Activated gamma-delta T cell treated with anti-CD3 and anti-CD28 coated beads, Interleukin-2, amount 50 U/mL, for 16 hours (primary cell): ENCODE measurements around the gene PSPN.
"Not testable (repeated sequence)": the region's sequence is repeated elsewhere in the genome, so short reads cannot be mapped to it uniquely, and the experiment has no call there.

Source experiments
- DNase-seq: peaks from one replicate; pipeline ENCODE4 v3.0.0-alpha.2; 2020; ENCODE audit warnings: low read depth

Gene PSPN

DNA sequence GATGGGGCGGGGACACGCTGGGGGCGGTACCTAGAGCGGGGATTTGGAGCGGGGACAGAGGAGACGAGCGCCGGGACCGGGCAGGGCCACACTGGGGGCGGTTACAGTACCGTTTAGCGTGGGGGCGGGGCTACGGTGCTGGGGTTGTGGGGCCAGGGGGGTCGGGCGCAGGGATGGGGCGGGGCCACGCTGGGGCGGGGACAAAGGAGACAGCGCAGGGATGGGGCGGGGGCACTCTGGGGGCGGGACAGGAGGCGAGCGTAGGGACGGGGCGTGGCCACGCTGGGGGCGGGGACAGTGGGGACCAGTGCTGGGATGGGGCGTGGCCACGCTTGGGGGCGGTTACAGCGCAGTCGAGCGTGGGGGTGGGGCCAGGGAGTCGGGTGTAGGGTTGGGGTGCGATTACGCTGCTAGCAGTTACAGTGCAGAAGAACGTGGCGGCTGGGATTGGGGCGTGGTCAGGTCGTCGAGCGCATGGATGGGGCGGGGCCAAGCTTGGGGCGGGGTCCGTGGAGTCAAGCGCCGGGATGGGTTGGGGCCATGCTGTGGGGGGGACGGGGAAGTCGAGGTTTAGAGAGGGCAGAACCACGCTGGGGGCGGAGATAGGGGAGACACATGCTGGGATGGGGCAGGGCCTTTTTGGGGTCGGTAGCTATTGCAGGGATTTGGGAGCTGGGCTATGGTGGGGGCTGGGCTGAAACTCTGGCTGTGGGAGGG is 2.5 kb downstream of the PSPN start:
- DNase-seq = peak; percentile 96

GRCh38 chr19:6372594-6373095 is 3.1 kb downstream of the PSPN start, which contains the start of gene ALKBH7:
ALKBH7 (plus strand) TSS chr19:6372794; CDS start chr19:6372821, 27 bp downstream.
- DNase-seq = peak; percentile 94

DNA sequence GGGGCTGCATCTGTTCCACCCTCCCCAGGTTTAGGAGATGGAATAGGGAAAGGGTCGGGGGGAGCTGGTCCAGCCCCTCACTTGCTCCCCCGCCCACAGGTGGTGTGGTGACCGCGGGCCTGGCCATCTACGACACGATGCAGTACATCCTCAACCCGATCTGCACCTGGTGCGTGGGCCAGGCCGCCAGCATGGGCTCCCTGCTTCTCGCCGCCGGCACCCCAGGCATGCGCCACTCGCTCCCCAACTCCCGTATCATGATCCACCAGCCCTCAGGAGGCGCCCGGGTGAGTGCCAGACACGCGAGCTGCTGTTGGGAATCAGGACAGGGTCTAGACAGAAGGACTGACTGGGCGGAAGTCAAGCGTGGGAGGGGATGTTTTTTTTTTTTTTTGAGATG is 11.4 kb downstream of the PSPN start:
- no peak for DNase-seq

GRCh38 chr19:6362351-6362801 is 13.4 kb downstream of the PSPN start:
- no peak for DNase-seq

DNA sequence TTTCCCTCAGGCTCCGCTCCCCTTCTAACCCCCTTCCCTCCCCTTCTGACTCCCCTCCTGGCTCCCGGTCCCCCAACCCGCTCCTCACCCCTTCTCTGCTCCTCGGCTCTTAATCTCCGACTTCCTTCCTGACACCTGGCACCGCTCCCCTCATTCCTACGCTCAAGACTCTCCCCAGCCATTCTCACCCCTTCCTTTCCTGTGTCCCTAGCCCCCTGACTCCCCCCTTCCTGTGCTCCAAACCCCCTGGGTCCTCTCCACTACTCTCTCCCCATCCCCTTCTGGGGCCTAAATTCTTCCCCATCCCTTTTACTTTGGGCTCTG is 13.7 kb downstream of the PSPN start:
- no peak for DNase-seq

- DNase-seq = not testable (repeated sequence)
Observed at GRCh38 chr19:6360857-6361216, 14.9 kb downstream of the PSPN start.

GRCh38 chr19:6360445-6360844 is 15.3 kb downstream of the PSPN start:
- DNase-seq = not testable (repeated sequence)

DNA sequence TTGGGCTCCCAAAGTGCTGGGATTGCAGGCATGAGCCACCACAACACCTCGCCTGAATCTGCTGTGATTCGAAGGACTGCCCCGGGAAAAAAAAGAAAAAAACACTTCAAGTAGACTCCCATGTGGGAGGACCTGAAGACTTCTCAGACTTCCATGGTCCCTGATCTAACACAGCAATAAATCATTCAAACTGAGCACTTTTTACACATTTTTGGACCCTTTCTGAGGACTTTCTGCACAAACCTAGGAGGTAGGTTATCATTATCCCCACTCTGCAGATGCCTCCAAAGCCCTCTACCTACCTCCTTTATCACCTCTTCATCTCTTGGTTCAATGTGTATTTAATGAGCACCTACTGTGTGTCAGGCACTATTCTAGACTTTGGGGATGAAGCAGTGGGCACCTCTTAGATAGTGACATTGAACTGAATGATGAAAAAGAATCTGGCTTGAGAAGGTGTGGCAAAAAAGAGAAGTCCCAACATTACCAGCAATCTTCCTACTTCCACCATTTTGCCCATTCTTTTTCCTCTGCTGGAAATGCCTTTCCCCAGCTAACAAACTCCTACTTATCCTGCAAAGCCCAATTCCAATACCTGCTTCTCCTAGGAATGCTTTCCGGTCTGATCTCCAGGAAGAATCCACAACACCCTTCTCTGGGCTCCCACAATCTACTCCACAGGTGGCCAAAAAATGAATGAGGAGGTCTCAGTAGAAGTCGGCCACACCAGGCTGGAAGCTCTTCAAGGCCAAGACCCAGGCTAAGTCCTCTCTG is 16.0 kb downstream of the PSPN start:
- DNase-seq = no peak

DNA sequence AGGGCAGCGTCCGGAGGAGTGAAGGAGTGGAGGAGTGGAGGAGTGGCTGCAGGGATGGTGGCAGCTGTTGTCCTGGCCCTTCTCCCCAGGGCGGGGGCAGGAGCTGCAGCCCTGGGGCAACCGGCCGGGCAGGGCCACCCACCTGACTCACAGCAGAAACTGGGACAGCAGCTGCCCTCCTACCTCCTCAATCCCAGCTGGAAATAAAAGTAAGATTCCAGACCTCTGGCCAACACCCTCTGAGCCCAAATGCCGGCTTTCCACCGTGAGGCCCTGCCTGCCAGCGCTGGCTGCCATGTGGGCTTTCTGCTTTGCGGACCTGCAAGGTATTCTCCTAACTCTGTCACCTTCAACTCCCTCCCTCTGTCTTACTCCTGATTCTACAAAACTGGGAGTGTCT is 17.7 kb downstream of the PSPN start:
- DNase-seq = no peak

DNA sequence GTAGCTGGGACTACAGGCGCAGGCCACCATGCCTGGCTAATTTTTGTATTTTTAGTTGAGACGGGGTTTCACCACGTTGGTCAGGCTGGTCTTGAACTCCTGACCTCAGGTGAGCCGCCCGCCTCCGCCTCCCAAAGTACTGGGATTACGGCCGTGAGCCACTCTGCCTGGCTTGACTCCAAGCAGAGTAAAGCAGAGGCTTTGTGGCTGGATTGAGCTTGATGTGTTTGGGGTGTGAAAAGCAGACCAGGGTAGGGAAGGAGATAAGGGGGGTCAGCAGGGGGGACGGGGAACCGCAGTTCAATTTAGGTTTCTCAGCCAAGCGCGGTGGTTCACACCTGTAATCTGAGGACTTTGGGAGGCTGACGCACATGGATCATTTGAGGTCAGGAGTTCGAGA is 18.6 kb downstream of the PSPN start:
- DNase-seq = no peak

DNA sequence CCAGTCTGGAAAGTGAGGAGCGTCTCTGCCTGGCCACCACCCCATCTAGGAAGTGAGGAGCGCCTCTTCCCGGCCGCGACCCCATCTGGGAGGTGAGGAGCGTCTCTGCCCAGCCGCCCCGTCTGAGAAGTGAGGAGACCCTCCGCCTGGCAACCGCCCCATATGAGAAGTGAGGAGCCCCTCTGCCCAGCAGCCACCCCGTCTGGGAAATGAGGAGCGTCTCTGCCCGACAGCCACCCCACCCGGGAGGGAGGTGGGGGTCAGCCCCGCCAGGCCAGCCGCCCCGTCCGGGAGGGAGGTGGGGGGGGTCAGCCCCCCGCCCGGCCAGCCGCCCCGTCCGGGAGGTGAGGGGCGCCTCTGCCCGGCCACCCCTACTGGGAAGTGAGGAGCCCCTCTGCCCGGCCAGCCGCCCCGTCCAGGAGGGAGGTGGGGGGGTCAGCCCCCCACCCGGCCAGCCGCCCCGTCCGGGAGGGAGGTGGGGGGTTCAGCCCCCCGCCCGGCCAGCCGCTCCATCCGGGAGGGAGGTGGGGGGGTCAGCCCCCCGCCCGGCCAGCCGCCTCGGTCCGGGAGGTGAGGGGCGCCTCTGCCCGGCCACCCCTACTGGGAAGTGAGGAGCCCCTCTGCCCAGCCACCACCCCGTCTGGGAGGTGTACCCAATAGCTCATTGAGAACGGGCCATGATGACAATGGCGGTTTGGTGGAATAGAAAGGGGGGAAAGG is 20.3 kb downstream of the PSPN start:
- DNase-seq = not testable (repeated sequence)

GRCh38 chr19:6354098-6354674 is 21.5 kb downstream of the PSPN start:
- DNase-seq = no peak

- DNase-seq = no peak
Observed at GRCh38 chr19:6352381-6353165, 23.2 kb downstream of the PSPN start.

GRCh38 chr19:6350688-6351087 is 25.0 kb downstream of the PSPN start:
- DNase-seq = no peak

DNA sequence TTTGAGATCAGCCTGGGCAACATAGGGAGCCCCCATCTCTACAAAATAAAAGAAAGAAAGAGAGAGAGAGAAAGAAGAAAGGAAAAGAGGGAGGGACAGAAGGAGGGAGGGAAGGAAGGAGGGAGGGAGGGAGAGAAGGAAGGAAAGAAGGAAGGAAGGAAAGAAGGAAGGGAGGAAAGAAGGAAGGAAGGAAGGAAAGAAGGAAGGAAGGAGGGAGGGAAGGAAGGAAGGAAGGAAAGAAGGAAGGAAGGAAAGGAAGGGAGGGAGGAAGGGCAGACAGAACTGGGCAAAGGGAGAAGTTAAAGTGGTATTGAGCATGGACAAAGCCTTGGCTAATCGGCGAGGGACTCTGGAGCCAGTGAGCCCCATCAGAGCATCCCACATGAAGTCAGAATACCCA is 26.5 kb downstream of the PSPN start:
- DNase-seq = not testable (repeated sequence)

- DNase-seq = no peak
Observed at GRCh38 chr19:6343462-6343861, 32.3 kb downstream of the PSPN start.

DNA sequence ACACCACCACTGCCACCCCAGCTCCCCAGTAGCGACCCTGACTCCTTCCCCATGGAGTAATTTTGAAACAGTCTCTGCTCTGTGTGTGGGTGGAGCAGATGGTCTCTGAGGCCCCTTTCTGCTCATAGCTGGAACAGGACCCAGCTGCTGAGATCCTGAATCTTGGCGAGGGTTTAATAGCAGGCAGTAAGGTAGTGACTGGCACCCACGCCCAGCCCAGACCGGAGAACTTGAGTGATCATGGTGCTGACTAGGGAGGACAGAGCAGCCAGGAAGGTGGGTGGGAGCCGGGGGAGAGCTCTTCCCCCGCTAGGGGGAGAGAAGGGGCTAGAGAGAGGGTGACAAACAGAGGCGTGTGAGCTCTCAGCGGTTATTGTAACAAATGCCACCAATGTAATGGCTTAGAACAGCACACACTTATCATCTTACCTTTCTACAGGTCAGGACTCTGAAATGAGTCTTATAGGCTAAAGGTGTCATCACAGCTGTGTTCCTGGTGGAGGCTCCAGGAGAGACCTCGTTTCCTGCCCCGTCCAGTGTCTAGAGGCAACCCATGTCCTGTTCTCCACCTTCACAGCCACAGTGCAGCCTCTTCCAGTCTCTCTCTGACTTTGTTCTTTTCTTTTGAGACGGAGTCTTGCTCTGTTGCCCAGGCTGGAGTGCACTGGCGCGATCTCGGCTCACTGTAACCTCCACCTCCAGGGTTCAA is 35.1 kb downstream of the PSPN start:
- no peak for DNase-seq

- DNase-seq = no peak
Observed at GRCh38 chr19:6334490-6335285, 41.0 kb downstream of the PSPN start.

- DNase-seq = no peak
Observed at GRCh38 chr19:6333439-6333838, 42.3 kb downstream of the PSPN start, which contains the start of gene ACER1. ACER1 (minus strand) TSS chr19:6333612; CDS start chr19:6333551, 61 bp downstream.

GRCh38 chr19:6326815-6327214 is 48.9 kb downstream of the PSPN start:
- no peak for DNase-seq
